PC-3 (cell line): ENCODE results near the gene ERCC2. TPM values are rescaled to one million over a fixed set of nuclear protein-coding genes. Genes with fewer than 3 reads are reported as not detected.
A peak's percentile ranks its signal among the peaks of the same experiment; 100 is the strongest.

Experiments used
- ATAC-seq: fragments of 200-7000 bp; cut with Tn5 transposase; 2 replicates; pipeline ENCODE4 v1.9.1; 2020; ENCODE audit warnings: mild to moderate bottlenecking, moderate library complexity
- BruUV-seq: library from RNA; stranded (reverse); fragments of 400-500 nt; replicated peaks from 2 replicates; lab custom pipeline; 2021; lab: Mats Ljungman, UMichigan
- CTCF ChIA-PET: fragments of 300-600 bp; sonication (Branson Sonifier 250); formaldehyde crosslinking; loops from one replicate; lab custom pipeline; 2022; ENCODE audit warnings: antibody characterized with exemption; lab: Charles Lee
- POLR2A ChIA-PET: fragments of 300-600 bp; sonication (Branson Sonifier 250); formaldehyde crosslinking; loops from one replicate; lab custom pipeline; 2022; ENCODE audit warnings: antibody characterized with exemption; ENCODE audit not compliant: unreplicated experiment; lab: Charles Lee
- DNase-seq: peaks from one replicate; pipeline ENCODE4 v3.0.0-alpha.2; 2015
- H2AFZ ChIP-seq: fragments of 300-600 bp; sonication (generic); 2 replicates; pipeline ENCODE4 v1.6.0; 2016; ENCODE audit warnings: antibody characterized with exemption, low read length
- H3F3A ChIP-seq: fragments of 300-600 bp; sonication (generic); one replicate; pipeline ENCODE4 v1.6.0; 2017; ENCODE audit warnings: antibody characterized with exemption, low read length, control low read depth, mild to moderate bottlenecking; ENCODE audit not compliant: unreplicated experiment
- H3K27ac ChIP-seq: fragments of 300-600 bp; sonication (generic); 2 replicates; pipeline ENCODE4 v1.5.1; 2016; ENCODE audit warnings: mild to moderate bottlenecking, low read length
- H3K27me3 ChIP-seq: fragments of 300-600 bp; sonication (generic); 2 replicates; pipeline ENCODE4 v1.6.1; 2016; ENCODE audit warnings: low read length, mixed read lengths
- H3K36me3 ChIP-seq: fragments of 300-600 bp; sonication (generic); 2 replicates; pipeline ENCODE4 v1.6.1; 2016; ENCODE audit warnings: low read depth, mixed run types, low read length, mixed read lengths
- H3K4me1 ChIP-seq: fragments of 300-600 bp; sonication (generic); 2 replicates; pipeline ENCODE4 v1.5.1; 2016; ENCODE audit warnings: low read length; ENCODE audit not compliant: insufficient read depth
- H3K4me2 ChIP-seq: fragments of 300-600 bp; sonication (generic); 2 replicates; pipeline ENCODE4 v1.6.0; 2016; ENCODE audit warnings: low read length
- H3K4me3 ChIP-seq: fragments of 300-600 bp; sonication (generic); 2 replicates; pipeline ENCODE4 v1.5.1; 2016; ENCODE audit warnings: mild to moderate bottlenecking, low read length, mixed read lengths
- H3K79me2 ChIP-seq: fragments of 300-600 bp; sonication (generic); 2 replicates; pipeline ENCODE4 v1.6.1; 2017; ENCODE audit warnings: low read length, mixed read lengths
- H3K9ac ChIP-seq: fragments of 300-600 bp; sonication (generic); 2 replicates; pipeline ENCODE4 v1.6.0; 2016; ENCODE audit warnings: mild to moderate bottlenecking, low read length
- H3K9me2 ChIP-seq: fragments of 300-600 bp; sonication (generic); replicated peaks from 2 replicates; pipeline ENCODE4 v1.6.1; 2016; ENCODE audit warnings: mixed run types, low read length, mixed read lengths
- H3K9me3 ChIP-seq: fragments of 300-600 bp; sonication (generic); 2 replicates; pipeline ENCODE4 v1.6.1; 2016; ENCODE audit warnings: low read length, mixed read lengths
- H4K20me1 ChIP-seq: fragments of 300-600 bp; sonication (generic); 2 replicates; pipeline ENCODE4 v1.6.1; 2016; ENCODE audit warnings: low read length, mixed read lengths
- EZH2 ChIP-seq: fragments of 300-600 bp; sonication (generic); IDR thresholded peaks from one replicate; pipeline ENCODE4 v1.6.1; 2017; ENCODE audit warnings: antibody characterized with exemption, mild to moderate bottlenecking, low read length; ENCODE audit not compliant: unreplicated experiment
- EZH2phosphoT487 ChIP-seq: fragments of 300-600 bp; sonication (generic); IDR thresholded peaks from 2 replicates; pipeline ENCODE4 v1.6.1; 2018; ENCODE audit warnings: mild to moderate bottlenecking, antibody characterized with exemption, low read length, borderline replicate concordance
- intact Hi-C: fragments of 100-400 bp; cut with micrococcal nuclease; formaldehyde crosslinking; loops from 2 replicates; pipeline ENCODE4 v1.9.0; 2023
- total RNA-seq: library from RNA; depleted of rRNA; stranded (reverse); fragments of >200 nt; gene quantifications from 2 replicates; pipeline ENCODE4 v1.2.3, GENCODE V29; 2014
- TF ChIP-seq, protein P1 (sequence below): fragments of 300-600 bp; sonication (generic); conservative IDR thresholded peaks from 2 replicates; pipeline ENCODE4 v1.5.1; 2017; ENCODE audit warnings: antibody characterized with exemption, low read depth, mild to moderate bottlenecking, low read length

The ERCC2 gene
- total RNA-seq, 1 experiment from 2014 or later, result 48.0 TPM

DNA sequence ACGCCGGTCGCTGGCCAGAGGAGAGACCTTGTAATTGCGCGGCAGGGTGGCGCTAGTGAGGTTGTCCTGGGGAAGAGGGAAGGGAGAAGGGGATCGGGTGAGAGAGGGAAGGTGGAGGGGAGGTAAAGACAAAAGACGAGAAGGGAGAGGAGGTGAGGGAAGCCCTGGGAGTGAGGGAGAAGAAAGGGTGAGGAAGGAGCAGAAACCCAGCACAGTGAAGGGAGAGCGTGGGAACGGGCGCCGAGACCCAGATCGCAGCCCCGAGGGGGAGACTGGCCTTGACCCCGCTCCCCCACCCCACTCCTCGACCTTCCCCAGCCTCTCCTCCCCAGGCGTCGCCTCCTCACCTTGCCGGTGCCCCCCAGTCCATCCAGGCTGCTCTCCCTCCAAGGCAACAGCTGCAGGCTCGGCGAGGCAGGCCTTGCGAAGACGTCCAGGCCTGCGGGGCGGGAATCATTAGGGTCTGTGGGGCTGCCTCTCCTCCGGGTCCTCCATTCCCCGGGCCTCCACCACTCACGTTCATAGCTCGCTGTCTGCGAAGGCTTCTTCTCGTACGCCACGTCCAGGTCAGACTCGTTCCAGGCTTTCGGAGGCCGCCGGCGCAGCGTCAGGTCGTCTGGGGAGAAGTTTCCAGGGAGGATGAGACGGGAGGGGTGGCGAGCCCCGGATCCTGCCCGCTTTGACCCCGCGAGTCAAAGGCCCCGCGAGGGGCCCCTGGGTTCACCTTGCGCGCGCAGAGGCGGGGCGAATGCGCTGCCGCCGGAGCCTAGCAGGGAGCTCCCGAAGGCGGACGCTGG is 25.6 kb upstream of the ERCC2 start:
- no peaks in the 10 kb centered on the region for H3K27me3 ChIP-seq
- H3K4me3 ChIP-seq, result no peak overlapping the region
- DNase-seq (no peak), ATAC-seq (no peak)
- H3K36me3 ChIP-seq, result peaks cover 5% of the 10 kb centered on the region; the same call in 1 of the 2 replicates
- H4K20me1 ChIP-seq, result no peaks in the 10 kb centered on the region
- intact Hi-C loops, result no loop called here
- TF ChIP-seq EZH2phosphoT487, result no peak
- no peak for TF ChIP-seq EZH2
- TF ChIP-seq, protein P1, sequence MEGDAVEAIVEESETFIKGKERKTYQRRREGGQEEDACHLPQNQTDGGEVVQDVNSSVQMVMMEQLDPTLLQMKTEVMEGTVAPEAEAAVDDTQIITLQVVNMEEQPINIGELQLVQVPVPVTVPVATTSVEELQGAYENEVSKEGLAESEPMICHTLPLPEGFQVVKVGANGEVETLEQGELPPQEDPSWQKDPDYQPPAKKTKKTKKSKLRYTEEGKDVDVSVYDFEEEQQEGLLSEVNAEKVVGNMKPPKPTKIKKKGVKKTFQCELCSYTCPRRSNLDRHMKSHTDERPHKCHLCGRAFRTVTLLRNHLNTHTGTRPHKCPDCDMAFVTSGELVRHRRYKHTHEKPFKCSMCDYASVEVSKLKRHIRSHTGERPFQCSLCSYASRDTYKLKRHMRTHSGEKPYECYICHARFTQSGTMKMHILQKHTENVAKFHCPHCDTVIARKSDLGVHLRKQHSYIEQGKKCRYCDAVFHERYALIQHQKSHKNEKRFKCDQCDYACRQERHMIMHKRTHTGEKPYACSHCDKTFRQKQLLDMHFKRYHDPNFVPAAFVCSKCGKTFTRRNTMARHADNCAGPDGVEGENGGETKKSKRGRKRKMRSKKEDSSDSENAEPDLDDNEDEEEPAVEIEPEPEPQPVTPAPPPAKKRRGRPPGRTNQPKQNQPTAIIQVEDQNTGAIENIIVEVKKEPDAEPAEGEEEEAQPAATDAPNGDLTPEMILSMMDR, result no peak
- H3F3A ChIP-seq, result no peaks in the 10 kb centered on the region
- H3K9me3 ChIP-seq, result no peaks in the 10 kb centered on the region
- ChIA-PET POLR2A (no interaction called here), CTCF (no interaction called here)
- no peaks in the 10 kb centered on the region for H3K9me2 ChIP-seq
- no peak overlapping the region for H3K27ac ChIP-seq
- no peaks in the 10 kb centered on the region for H3K4me1 ChIP-seq
- H2AFZ ChIP-seq, result no peak overlapping the region
- no TSS peak for BruUV-seq
- no peak overlapping the region for H3K9ac ChIP-seq
- no peak overlapping the region for H3K4me2 ChIP-seq
- H3K79me2 ChIP-seq, result peaks cover 11% of the 10 kb centered on the region

DNA sequence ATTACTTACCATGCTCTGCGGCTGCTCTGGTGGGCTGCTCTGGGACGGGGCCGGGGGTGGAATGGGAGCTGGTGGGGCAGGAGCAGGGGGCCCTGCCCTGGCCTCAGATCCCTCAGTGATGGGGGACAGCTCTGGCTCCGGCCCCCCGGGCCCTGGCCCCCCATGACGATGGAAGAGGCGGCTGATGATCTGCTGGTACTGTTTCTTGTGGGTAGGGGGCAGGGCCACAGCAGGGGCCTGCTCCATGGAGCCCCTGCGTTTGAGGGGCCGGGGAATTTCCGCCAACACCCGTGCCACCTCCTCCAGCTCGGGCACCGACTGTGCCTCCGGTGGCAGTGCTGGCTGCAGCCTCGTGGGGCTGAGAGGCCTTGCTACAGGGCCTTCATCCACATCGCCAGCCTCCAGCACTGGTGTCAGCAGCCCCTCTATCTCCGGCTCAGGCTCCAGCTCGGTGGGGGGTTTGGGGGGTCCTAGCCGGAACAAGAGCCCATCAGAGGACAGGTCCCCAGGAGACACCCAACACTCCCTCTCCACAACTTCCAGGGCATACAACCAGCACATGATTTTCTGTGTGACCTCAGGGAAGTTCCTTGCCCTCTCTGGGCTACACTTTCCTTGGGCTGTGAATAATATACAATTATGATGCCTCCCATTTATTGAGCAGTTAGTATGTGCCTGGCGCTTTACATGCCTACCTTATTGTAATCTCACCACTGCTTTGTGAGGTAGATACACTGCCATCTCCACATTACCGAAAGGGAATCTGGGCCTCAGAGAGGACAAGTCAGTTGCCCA is 21.7 kb upstream of the ERCC2 start:
- Histone ChIP-seq H3K4me1 (no peaks in the 10 kb centered on the region), H3K79me2 (no peaks in the 10 kb centered on the region), H3K27me3 (no peaks in the 10 kb centered on the region), H3K4me2 (no peak overlapping the region), H3K9me3 (no peaks in the 10 kb centered on the region), H3F3A (no peaks in the 10 kb centered on the region), H3K36me3 (peaks cover 5% of the 10 kb centered on the region; the same call in 1 of the 2 replicates), H3K9me2 (no peaks in the 10 kb centered on the region), H4K20me1 (no peaks in the 10 kb centered on the region), H3K27ac (no peak overlapping the region), H2AFZ (no peak overlapping the region), H3K4me3 (no peak overlapping the region), H3K9ac (no peak overlapping the region)
- BruUV-seq, result TSS peak; percentile 25
- ChIA-PET POLR2A (no interaction called here), CTCF (no interaction called here)
- ATAC-seq (no peak), DNase-seq (no peak)
- intact Hi-C loops, result no loop called here
- TF ChIP-seq EZH2 (no peak), EZH2phosphoT487 (no peak)
- TF ChIP-seq, protein P1, result no peak
